HuH-7.5 (cell line): ENCODE data around the gene SRBD1.

ENCODE experiments used
- DNase-seq: peaks from one replicate; pipeline ENCODE4 v3.0.0; 2011; ENCODE audit warnings: low spot score

The SRBD1 gene

DNA sequence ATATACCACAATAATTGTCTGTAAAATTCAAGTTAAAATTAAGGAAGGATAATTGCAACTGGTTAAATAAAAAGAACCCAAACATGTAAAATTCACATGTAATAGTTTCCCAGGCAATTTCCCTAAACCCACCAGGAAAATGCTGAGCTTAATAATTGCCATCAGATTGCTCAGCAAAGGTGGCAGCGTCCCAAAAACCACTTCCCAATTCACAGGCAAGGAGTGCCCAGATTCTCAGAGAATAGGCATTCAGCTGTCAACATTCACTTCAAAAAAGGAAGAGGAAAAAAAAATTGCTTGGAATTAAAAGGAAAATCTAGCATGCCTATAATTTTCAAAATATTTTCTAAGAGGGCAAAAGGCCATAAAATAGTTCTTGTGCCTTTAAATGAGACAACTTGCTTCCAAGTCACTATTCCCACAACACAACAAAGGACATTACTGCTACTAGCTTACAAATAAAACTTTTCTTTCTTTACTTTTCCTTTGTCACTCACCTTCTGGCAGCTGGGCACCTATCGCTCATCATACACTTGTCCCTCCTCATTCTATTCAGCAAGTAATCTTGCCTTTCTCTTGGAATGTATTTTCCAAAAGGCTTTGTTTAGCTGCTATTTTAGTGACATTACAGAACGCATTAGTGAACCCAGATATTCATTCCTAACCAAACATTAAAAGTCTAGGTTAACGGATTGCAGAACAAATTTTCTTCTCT lies 15.2 kb downstream of the SRBD1 start:
- DNase-seq: no peak

DNA sequence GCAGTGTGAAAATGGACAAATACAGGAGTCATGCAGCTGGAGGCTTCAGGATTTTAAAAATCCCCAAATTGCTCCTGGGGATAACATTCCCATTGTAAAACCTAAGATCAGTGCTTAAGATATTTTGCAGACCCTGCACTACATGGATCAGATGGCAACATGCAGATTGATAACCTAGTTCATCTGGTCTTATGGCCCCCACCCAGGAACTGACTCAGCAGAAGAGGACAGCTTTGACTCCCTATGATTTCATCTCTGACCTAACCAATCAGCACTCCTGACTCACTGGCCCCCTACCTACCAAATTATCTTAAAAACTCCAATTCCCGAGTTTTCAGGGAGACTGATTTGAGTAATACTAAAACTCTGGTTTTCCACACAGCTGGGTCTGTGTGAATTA lies 20.0 kb downstream of the SRBD1 start:
- DNase-seq: no peak

DNA sequence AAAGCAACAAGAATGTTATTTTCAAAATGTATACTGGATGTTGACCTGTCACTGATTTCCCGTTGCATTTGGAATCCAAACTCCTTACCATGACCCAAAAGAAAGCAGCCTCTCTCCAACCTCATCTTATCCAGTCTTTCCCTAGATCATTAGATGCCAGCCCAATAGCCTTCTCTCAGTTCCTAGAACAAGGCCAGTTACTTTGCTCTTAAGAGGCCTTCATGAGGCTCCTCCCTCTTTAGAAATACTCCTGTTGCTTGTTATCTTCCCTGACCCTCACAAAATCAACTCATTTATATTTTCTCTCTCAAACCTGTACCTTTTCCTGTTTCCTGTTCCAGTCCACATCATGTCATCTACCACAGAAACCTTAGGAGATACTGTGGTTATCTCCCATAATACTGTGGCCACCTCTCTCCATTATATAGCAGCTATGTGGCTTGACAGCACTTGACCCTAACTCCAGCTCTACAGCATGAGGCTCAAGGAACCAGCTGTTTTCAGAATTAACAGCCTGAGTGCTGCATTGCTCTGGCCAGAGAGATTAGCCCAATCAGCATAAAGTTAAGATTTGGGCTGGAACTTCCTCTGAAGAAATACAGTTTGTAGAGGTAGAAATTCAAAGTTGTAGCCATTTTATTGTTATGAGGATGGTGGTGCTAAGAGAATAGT lies 22.8 kb downstream of the SRBD1 start:
- DNase-seq: no peak

DNA sequence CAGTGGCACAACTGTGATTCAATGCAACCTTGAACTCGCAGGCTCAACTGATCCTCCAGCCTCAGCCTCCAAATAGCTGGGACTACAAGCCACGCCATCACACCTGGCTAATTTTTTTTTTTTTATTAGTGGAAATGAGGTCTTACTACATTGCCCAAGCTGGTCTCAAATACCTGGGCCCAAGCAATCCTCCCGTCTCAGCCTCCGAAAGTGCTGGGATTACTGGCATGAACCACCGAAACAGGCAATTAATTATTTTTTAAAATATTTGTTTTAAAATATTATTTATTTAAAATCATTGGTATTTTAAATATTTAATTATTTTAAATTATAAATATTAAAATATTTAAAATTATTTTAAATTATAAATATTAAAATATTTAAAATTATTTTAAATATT lies 24.5 kb downstream of the SRBD1 start:
- DNase-seq: no peak

DNA sequence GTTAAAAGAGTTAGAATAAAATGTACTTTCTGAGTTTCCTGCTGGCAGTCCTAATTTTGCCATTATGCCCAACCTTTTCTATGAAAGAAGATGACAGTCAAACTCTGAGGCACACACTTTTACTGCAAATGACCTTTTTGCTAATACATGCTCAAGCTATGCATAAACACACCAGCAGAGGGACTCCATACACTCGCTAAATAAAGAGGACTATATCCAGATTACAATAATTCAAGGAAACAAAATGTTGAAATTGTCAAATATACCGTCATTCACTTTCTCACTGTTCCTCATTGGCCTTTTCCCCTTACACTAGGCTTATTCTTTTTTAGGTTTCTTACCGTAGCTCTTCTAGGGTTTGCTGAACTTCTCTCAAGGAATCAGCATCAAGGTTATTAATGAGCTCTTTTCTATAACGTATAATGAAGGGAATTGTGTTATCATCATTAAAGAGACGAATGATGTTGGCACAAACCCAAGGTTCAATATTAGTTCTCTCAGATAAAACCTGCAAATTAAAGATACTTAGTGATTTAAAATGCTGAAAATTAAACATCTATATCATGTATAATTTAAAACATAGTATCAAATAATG lies 25.7 kb downstream of the SRBD1 start:
- no peak for DNase-seq

DNA sequence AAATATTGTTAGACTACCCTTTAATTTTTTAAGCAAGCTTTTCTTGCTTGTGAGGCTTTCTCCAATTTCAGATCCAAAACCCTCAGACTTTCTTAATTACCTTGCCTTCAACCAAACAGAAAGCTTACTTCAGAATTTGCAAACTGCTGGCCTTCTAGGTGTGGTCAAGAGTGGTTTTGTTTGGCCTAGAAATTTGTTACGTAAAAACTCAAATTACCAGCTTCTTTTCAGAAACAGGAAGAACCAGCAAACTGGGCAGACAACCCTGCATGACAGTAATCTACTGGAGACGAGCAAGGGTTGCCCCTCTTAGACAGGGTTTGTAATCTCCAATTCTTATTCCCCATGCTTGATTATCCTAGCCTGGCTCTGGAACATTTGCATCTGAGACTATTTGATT lies 27.1 kb downstream of the SRBD1 start:
- no peak for DNase-seq

DNA sequence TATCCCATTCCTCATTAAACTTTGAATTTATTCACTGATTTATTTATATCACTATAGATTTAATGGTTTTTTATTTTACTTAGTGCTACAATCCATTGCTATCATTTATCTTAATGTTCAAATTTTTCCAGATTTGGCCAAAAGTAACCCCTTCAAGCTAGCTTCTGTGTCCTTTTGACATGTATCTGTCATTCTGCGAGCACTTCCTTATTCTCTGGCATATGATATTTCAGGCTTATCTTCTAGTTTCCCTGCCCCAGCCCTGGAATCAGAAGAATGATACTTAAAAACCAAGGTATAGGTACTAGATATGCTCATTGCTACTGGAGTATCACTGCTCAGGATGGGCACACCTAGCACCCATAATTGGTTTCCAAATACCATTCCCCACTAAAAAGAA lies 28.5 kb downstream of the SRBD1 start:
- no peak for DNase-seq

DNA sequence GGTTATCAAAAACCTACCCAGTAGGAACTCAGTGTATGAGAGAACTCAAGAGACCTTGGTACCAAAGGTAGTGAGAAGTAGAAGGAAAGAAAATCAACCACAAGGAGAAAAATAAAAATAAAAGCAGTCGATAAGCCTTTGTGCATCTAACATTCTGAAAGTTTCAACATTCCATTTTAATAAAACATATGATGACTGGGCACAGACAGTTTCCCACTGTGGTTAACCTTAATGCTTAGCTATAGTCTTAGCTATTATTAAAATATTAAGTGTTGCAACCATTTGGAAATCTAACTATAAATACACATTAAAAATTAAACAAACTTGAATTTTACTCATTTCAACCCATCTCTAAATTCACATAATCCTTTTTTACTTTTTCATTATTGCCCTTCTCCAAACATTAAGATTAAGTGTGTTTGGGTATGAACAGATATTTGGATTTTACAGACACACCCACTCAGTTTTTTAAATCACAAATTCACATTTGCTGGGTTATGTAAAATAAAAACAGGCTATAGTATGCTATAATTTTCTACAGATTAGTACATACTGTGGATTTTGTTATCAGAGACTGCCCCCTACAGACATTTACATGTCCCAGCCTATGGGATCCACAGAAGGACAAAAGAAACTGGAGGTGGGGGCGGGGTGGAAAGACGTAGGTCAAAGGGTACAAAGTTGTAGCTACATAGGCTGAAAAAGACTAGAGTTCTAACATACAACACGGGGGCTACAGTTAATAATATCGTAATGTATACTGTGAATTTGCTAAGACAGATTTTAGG lies 32.8 kb downstream of the SRBD1 start:
- peak; percentile 6 for DNase-seq

DNA sequence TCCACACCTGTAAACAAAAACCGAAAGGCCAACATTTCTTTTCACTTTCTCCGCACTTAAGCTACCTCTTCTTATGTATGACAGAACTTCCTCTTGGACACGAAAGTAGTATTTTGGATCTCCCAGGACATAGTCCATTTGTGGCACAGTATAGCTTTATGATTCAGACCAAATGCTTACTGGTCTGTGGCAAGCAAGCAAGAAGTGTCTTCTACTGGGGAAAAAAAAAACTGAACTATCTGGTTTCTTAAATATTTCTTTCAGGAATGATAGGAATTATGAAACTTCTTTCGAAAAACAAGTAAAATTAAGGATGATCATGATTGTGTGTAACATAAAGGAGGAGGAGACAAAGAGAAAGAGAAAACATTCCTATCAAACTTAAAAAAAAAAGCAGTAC lies 33.6 kb downstream of the SRBD1 start:
- DNase-seq: no peak

DNA sequence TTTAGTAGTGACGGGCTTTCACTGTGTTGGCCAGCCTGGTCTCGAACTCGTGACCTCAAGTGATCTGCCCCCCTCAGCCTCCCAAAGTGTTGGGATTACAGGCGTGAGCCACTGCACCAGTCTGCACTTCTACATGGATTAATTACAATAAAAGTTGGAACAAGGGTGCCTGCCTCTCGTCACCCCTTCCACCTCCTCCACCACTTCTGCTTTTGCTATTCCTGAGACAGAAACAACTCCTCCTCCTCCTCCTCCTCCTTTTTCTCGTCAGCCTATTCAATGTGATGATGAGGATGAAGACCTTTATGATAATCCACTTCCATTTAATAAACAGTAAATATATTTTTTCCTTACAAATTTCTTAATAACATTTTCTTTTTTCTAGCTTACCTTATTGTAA lies 35.2 kb downstream of the SRBD1 start:
- DNase-seq: no peak

DNA sequence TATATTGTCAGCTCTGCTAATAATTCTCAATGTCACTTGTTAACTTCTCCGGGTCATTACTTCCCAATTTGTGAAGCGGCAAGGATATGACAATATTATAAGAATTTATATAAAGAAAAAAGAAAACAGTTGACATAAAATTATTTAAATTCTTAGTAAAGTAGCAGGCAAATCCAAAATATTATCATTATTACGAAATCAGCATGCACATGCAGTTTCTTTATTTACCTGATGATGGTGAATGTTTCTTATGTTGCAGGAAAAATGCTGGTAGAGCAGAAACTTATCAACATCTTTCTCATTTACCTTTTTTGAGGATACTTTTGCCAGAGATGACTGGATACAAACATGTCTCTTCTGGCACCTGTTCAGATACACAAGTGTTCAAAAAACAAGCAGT lies 38.1 kb downstream of the SRBD1 start:
- no peak for DNase-seq

DNA sequence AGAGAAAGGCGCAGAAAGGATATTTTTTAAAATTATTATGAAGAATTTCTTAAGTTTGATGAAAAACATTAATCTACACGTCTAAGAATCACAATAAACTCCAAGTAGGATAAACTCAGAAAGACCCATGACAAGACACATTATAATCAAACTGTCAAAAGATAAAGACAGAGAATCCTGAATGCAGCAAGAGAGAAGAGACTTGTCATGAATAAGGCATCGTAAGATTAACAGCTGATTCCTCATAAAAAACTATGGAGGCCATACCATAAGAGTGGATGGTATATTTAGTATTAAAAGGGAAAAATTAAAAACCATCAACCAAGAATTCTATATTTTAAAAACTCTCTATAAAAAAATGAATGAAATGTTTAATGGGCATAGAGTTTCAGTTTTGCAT lies 39.1 kb downstream of the SRBD1 start:
- DNase-seq: no peak

DNA sequence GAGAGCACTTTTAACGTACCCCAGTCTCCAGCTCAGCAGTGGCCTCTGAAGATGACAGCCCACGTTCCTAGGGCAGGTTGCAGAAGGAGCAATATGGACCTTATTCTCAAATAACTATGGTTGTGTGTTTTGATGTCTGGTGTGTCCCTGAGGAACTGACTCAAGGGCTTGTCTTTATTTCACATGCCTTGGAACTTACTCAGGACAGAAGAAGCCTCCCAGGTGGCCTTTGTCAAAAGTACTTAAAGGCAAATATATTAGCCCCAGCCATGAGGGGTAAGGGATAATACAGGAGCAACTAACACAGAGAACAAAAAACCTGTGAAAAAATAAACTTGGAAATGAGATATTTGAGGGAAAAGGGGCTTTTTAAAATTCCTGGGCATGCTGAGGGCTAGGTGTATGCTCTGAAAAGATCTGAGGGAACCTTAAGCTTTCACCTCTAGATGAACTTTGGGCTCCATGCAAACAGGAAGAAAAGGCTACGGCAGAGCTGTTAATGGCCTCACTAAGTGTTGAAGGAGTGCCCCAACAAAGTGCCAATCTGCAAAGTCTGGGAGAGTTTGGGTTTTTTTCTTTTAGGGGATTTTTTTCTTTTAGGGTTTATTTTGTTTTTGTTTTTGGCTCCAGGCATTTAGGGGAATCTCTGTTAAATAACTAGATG lies 40.3 kb downstream of the SRBD1 start:
- DNase-seq: no peak

DNA sequence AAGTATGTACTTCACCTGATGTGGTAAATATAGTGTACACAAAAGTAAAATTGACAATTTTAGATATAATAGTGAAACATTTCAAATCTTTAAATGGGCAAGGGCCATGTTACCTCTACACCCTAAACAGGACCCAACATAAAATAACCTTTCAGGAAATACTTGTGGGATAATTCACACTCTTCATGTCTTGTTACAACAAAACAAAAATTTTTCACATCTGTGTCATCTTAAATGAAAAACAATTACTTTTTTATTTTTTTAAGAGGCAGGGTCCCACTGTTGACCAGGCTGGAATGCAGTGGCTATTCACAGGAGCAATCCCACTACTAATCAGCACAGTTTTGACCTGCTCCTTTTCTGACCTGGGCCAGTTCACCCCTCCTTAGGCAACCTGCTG lies 42.1 kb downstream of the SRBD1 start:
- no peak for DNase-seq

DNA sequence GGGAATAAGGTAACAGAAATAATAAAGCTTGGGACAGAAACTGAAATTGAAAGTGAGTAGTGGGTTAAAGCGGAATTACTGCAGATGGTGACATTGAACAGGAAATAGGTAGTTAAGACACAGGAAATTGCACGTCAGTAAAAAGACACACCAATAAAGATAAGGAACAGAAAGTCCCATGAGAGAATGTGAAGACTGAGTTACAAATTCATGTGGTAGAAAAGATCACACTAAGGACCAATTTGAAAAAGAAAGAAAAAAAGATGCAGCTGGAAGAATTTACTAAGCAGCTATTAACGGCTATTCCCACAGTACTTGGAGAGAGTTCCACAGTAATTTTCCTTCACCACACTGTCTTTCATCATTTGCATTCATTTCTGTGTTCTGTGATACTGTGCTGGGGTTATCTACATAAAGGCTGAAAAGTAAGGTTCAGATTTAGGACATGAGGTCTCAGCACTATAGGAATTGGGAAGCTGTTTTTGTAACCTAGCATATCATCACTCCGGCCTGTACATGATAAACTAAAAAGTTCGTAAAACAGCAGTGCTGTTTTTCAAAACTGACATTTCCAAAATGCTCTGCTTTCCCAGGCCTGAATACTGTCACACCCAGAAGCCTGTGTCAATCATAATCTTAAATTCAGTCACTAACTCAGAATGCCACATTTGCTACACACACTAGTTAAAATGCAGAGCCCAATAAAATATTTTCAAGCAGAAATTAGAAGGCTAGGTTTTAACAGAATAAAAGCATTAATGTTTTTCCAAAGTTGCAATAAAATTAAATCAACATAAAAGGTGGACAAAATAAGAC lies 42.9 kb downstream of the SRBD1 start:
- no peak for DNase-seq

DNA sequence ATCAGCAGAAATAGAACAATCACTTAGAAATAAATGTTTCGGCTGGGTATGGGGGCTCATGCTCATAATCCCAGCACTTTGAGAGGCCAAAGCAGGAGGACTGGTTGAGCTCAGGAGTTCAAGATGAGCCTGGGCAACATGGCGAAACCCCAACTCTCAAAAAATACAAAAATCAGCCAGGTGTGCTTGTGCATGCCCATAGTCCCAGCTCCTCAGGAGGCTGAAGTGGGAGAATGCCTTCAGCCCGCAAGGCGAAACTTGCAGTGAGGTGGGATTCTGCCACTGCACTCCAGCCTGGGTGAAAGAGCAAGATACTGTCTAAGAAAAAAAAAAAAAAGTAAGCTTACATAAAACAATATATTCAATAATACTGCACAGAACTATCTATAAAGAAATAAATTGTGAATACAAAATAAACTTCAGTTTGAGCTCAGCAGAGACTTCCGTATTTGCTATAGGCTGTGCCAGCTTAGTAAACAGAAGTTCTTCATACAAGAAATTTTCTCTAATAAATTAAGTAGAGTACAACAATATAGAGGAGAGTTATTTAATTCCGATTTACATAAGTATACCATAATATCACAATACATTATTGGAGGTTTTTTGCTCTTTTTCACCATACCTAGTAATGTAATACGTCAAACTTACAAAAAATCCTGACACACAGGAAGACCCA lies 43.6 kb downstream of the SRBD1 start:
- DNase-seq: no peak

DNA sequence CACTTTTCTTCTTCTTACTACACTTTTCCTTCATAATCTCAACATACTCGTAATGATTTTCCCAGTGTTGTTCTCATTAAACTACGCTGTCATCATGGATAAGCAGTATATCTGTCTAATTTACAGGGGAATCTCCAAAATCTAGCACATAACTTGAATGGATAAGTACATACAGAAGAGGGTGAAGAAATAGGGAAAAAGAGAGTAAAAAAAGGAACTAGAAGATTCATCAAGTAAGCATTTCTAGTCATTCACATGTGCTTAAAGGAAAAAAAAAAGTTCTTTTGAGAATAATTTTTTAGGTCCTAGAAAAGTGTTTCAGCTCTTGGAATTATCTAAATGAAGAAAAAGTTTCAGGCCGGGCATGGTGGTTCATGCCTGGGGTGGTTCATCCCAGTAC lies 51.6 kb downstream of the SRBD1 start:
- DNase-seq: no peak

DNA sequence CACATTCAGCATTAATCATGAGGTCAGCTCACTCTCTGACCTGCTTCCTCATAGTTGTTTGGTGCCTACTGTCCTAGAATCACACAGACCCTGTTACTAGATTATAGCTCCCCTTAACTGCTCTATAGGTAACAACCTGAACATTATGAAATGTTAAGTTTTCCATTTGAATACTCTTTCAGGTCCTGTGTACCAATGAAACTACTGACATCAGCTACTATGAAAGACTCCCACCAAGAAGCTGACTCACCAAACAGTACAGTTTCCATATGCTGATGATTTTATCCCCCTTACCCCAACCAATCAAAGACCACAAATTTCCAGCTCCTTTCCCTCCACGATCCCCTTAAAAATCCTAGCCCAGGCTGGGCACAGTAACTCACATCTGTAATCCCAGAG lies 56.3 kb downstream of the SRBD1 start:
- DNase-seq: no peak

DNA sequence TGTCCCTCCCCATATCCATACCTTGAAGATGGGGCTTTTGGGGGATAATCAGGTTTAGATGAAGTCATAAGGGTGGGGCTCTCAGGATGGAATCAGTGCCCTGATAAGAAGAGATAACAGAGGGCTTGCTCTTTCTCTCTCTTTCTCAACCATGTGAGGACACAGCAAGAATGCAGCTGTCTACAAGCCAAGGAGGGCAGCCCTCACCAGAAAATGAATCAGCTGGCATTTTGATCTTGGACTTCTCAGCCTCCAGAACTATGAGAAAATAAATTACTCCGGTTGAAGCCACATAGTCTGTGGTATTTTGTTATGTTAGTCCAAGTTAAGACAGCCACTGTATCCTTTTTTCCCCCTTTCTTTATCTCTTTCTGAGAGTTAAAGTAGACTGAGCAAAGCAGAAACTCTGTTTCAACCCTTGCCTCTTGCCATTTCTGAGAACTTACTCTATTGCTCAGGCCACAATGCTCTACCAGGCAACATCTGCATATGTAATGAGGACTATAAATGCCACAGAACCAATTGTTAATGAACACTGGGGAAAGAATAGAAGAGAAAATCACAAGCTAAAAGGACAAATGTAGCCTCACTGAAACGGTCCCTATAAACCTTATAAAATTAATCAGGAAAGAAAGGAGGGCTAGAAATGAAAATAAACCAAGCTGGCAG lies 56.9 kb downstream of the SRBD1 start:
- no peak for DNase-seq

DNA sequence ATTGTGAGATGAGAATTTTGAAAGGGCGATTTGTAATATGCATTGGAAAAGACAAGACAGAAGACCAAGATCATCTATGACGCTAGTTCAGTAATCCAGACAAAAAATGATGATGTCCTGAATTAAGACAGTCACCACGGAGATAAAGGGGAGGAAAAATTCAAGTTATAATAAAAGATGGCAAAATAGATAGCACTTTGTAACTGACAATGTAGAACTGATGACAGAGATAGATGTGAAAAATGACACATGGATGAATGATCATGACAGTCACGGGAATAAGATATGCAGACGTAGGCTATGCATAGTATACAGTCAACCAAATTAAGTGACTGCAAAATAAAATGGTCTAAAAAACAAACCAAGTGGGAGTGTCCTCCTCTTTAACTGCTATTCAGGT lies 59.2 kb downstream of the SRBD1 start:
- DNase-seq: no peak
